ENCODE measurements around the gene ZNF765. TPM values are rescaled to one million over a fixed set of nuclear protein-coding genes. Genes with fewer than 3 reads are reported as not detected.

Gene ZNF765
- total and polyA plus RNA-seq, 12 donors = 2.4 to 5.4 (median 3.7) TPM

DNA sequence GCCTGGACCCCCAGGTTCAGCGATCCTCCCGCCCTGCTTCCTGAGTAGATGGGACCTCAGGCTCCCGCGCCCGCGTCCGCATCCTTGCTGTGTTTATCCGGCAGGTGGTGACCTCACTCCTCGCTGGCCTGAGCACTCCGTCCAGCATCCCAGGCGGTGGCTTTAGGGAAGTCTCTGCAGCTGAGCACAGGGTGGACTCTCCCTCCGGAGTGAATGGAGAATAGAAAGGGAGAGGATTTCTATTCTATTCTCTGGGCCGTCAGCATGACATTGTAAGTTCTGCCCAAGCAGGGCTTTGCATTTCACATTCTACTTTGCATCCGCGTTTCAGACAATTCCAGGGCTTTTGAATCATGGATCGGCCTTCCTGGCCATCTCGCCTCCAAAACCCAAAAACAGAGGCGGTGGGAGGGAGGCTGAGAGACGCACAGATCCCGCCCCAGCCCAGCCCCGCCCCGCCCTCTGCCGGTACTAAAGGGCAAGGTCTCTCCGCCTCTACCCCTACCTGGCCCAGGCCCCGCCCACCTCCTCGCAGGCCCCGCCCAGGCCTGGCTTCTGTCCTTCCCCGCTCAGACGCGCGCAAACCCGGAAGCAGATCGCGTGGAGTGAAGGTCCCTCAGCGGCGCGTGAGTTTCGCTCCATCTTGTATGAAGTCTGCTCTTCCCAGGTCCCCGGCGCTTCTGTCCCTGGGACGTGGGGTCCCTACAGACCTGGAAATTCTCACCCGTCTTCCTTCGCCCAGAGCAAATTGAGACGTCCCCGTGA lies 29.6 kb upstream of the ZNF765 start, which contains the start of gene ZNF525:
Gene ZNF525, plus strand, starts transcription at position 572 of the 765 bp plus-strand sequence. CDS start 6,577 bp downstream, outside the sequence.
- peak; percentile 81 to 91 for DNase-seq
- ATAC-seq = peak; percentile 98 to 100 (median 99)
- H3K27me3 ChIP-seq = no peaks in the 10 kb centered on the region
- H3K9me3 ChIP-seq = peaks cover 0 to 7% (median 0%) of the 10 kb centered on the region in 11 donors
- peaks cover 0 to 14% (median 6%) of the 10 kb centered on the region in 9 donors for H3K4me1 ChIP-seq
- no peaks in the 10 kb centered on the region for H3K36me3 ChIP-seq
- peak within 1 kb of the TSS; percentile 49 to 92 (median 72) for H3K4me3 ChIP-seq
- TF ChIP-seq, protein P1, sequence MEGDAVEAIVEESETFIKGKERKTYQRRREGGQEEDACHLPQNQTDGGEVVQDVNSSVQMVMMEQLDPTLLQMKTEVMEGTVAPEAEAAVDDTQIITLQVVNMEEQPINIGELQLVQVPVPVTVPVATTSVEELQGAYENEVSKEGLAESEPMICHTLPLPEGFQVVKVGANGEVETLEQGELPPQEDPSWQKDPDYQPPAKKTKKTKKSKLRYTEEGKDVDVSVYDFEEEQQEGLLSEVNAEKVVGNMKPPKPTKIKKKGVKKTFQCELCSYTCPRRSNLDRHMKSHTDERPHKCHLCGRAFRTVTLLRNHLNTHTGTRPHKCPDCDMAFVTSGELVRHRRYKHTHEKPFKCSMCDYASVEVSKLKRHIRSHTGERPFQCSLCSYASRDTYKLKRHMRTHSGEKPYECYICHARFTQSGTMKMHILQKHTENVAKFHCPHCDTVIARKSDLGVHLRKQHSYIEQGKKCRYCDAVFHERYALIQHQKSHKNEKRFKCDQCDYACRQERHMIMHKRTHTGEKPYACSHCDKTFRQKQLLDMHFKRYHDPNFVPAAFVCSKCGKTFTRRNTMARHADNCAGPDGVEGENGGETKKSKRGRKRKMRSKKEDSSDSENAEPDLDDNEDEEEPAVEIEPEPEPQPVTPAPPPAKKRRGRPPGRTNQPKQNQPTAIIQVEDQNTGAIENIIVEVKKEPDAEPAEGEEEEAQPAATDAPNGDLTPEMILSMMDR (IDR thresholded peaks at IDR 0.05) = peak in 7 of 9 donors; percentile 7 to 38 (median 27)
- intact Hi-C loops (cut with DNase I) = loop anchor here in 2 of 10 donors (5.0 to 10.0 kb wide), 3 partner anchors 171 to 678 kb away; partner anchors contain the start of gene ZNF665 (in 1 of the 2)
- H3K27ac ChIP-seq = peak within 1 kb of the TSS in 9 of 10 donors; percentile 11 to 78 (median 53)
- 0 to 1% methylated on average over 45 of the region's 45 CpGs for WGBS, 2 donors

DNA sequence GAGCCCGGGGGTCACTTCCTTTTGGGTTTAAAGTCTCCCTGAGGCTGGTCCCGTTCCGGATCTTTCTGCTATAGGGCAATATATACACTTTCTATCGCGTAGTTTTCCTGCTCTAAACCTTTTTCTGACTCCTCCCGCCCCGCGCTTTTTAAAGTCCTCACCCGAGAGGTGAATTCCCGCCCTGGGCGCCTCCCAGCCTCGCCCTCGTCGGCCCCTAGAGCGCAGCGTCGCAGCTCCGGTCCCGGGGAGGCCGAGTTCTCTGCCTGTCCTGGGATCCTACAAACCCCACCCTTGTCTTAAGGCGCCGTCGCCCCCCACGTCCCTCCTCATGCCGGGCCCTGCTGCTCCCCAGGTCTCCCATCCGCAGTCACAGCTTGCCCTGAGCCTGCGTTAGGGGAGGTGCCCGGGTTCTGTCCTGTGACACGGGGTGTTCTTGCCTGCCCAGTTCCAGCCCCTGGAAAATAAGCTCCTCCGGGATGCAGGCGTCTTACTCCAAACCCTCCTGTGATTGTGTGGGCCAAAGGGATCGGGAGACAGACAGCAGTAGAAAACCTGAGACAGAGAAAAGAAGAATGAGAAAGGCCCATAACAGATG lies 29.0 kb upstream of the ZNF765 start:
- TF ChIP-seq, protein P1 (IDR thresholded peaks at IDR 0.05) = no peak
- ATAC-seq (peak; percentile 24 to 77 (median 66)), DNase-seq (peak in 1 of 2 donors; percentile 24)
- H3K4me1 ChIP-seq = peaks cover 0 to 14% (median 6%) of the 10 kb centered on the region in 9 donors
- peaks cover 0 to 7% (median 0%) of the 10 kb centered on the region in 11 donors for H3K9me3 ChIP-seq
- no peaks in the 10 kb centered on the region for H3K36me3 ChIP-seq
- 0% methylated on average over 21 to 32 of the region's 32 CpGs for WGBS, 2 donors
- intact Hi-C loops (cut with DNase I) = loop anchor here in 2 of 10 donors (5.0 to 10.0 kb wide), 3 partner anchors 171 to 679 kb away; partner anchors contain the start of gene ZNF665 (in 1 of the 2)
- no peaks in the 10 kb centered on the region for H3K27me3 ChIP-seq
- peak overlapping the region; percentile 49 to 92 (median 72) for H3K4me3 ChIP-seq
- H3K27ac ChIP-seq = peak overlapping the region in 9 of 10 donors; percentile 11 to 78 (median 53)

DNA sequence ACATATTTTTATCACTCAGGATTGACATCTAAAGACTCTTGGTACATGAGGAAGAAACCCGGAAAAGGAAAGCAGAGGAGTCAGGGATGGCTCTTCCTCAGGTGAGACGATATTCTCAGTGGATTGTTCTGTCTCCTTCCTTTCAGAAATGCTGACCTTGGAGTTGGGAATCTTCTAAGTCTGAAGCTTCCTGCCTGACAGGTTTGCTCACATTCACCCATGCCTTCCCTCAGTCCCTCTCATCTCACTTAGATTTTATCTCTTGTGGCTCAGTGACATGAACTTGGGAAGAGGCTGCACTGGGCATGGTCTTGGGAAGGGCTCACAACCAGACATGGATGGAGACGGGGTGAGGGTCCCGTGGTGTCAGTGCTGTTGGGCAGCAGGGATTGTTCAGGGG lies 22.8 kb upstream of the ZNF765 start:
- DNase-seq = no peak
- 89 to 95% methylated on average over 4 of the region's 4 CpGs for WGBS, 2 donors
- Histone ChIP-seq H3K4me3 (no peak overlapping the region), H3K27me3 (no peaks in the 10 kb centered on the region), H3K27ac (no peak overlapping the region), H3K36me3 (peaks cover 0 to 45% (median 10%) of the 10 kb centered on the region in 9 donors), H3K9me3 (peaks cover 0 to 7% (median 0%) of the 10 kb centered on the region in 11 donors), H3K4me1 (no peaks in the 10 kb centered on the region)
- no peak for ATAC-seq
- intact Hi-C loops (cut with DNase I) = no loop called here
- TF ChIP-seq, protein P1 (IDR thresholded peaks at IDR 0.05) = no peak

DNA sequence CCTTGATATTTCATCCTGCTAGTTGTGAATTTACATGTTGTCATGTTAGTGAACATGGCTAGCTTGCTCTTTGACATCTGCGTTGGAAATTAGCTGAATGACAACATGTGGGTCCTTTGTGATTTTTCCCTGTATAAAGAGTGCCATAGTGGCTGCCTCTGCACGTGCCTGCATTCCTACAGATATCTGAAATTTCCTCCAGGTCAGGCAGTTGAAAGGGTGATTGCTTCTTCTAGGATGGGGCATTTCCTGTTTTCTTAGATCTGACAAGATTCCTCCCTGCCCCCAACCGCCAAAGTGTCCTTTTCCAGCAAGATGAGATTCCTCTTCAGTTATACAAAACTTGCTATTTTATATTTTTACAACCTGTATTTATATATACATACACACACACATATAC lies 20.7 kb upstream of the ZNF765 start:
- peaks cover 0 to 21% (median 0%) of the 10 kb centered on the region in 11 donors for H3K9me3 ChIP-seq
- H3K27me3 ChIP-seq = no peaks in the 10 kb centered on the region
- intact Hi-C loops (cut with DNase I) = no loop called here
- H3K4me1 ChIP-seq = no peaks in the 10 kb centered on the region
- ATAC-seq (no peak), DNase-seq (no peak)
- WGBS, 2 donors = 61 to 63% methylated on average over 3 of the region's 3 CpGs
- peaks cover 0 to 64% (median 28%) of the 10 kb centered on the region in 9 donors for H3K36me3 ChIP-seq
- TF ChIP-seq, protein P1 (IDR thresholded peaks at IDR 0.05) = no peak
- no peak overlapping the region for H3K27ac ChIP-seq
- H3K4me3 ChIP-seq = no peak overlapping the region
